WTC11 (cell line): Measurements from ENCODE around the gene CAV2. TPM values are rescaled to one million over a fixed set of nuclear protein-coding genes. Genes with fewer than 3 reads are reported as not detected.

Experiments
- ATAC-seq: fragments of 200-7000 bp; cut with Tn5 transposase; 2 replicates; pipeline ENCODE4 v1.10.0; 2021; ENCODE audit warnings: mild to moderate bottlenecking, moderate library complexity
- CTCF ChIA-PET: fragments of 300-600 bp; sonication (Branson Sonifier 250); formaldehyde crosslinking; loops from one replicate; lab custom pipeline; 2021; ENCODE audit warnings: antibody characterized with exemption; lab: Charles Lee
- POLR2A ChIA-PET: fragments of 350-600 bp; sonication (Branson Sonifier 250); formaldehyde crosslinking; loops from one replicate; lab custom pipeline; 2021; ENCODE audit warnings: antibody characterized with exemption; lab: Charles Lee
- DNase-seq: peaks from one replicate; pipeline ENCODE4 v3.0.0; 2021; ENCODE audit warnings: low spot score
- H3K27ac Mint-ChIP-seq: 2 replicates; pipeline ENCODE4 v1.8.0; 2021; ENCODE audit warnings: mixed read lengths
- H3K27me3 Mint-ChIP-seq: 2 replicates; pipeline ENCODE4 v1.8.0; 2021; ENCODE audit warnings: low read depth, mild to moderate bottlenecking, moderate library complexity, mixed read lengths
- H3K36me3 Mint-ChIP-seq: 2 replicates; pipeline ENCODE4 v1.8.0; 2021; ENCODE audit warnings: mixed read lengths
- H3K4me1 Mint-ChIP-seq: 2 replicates; pipeline ENCODE4 v1.8.0; 2022; ENCODE audit warnings: mixed read lengths
- H3K4me3 Mint-ChIP-seq: 2 replicates; pipeline ENCODE4 v1.8.0; 2021; ENCODE audit warnings: mild to moderate bottlenecking, moderate library complexity, mixed read lengths
- H3K9me3 Mint-ChIP-seq: 2 replicates; pipeline ENCODE4 v1.8.0; 2021; ENCODE audit warnings: mixed read lengths
- ATF1 ChIP-seq: sonication (generic); formaldehyde crosslinking; IDR thresholded peaks from 2 replicates; pipeline ENCODE4 v1.8.1; 2023; ENCODE audit warnings: mild to moderate bottlenecking, moderate library complexity, missing genetic modification reagents
- ATF2 ChIP-seq: sonication (generic); formaldehyde crosslinking; IDR thresholded peaks from 2 replicates; pipeline ENCODE4 v1.8.1; 2022; ENCODE audit warnings: low read depth, missing genetic modification reagents, borderline replicate concordance
- CREB1 ChIP-seq: sonication (generic); formaldehyde crosslinking; IDR thresholded peaks from 2 replicates; pipeline ENCODE4 v1.8.0; 2023; ENCODE audit warnings: mild to moderate bottlenecking, missing genetic modification reagents
- CREM ChIP-seq: sonication (generic); formaldehyde crosslinking; IDR thresholded peaks from 2 replicates; pipeline ENCODE4 v1.8.1; 2022; ENCODE audit warnings: mild to moderate bottlenecking, missing genetic modification reagents, moderate library complexity
- E2F4 ChIP-seq: sonication (generic); formaldehyde crosslinking; IDR thresholded peaks from 2 replicates; pipeline ENCODE4 v1.8.1; 2022; ENCODE audit warnings: low read depth, mild to moderate bottlenecking, moderate library complexity, missing genetic modification reagents, borderline replicate concordance
- ERG ChIP-seq: fragments of 250-450 bp; sonication (Bioruptor Pico); IDR thresholded peaks from 2 replicates; pipeline ENCODE4 v1.8.0; 2021; ENCODE audit warnings: mild to moderate bottlenecking
- ESRRA ChIP-seq: sonication (generic); formaldehyde crosslinking; IDR thresholded peaks from 2 replicates; pipeline ENCODE4 v1.8.1; 2022; ENCODE audit warnings: mild to moderate bottlenecking, missing genetic modification reagents, borderline replicate concordance
- ETV6 ChIP-seq: sonication (generic); formaldehyde crosslinking; IDR thresholded peaks from 2 replicates; pipeline ENCODE4 v1.8.1; 2022; ENCODE audit warnings: mild to moderate bottlenecking, missing genetic modification reagents
- FOXP1 ChIP-seq: sonication (generic); formaldehyde crosslinking; IDR thresholded peaks from 2 replicates; pipeline ENCODE4 v1.8.0; 2022; ENCODE audit warnings: missing genetic modification reagents, mild to moderate bottlenecking, moderate library complexity, borderline replicate concordance
- HMGA2 ChIP-seq: fragments of 250-450 bp; sonication (Bioruptor Pico); IDR thresholded peaks from 2 replicates; pipeline ENCODE4 v1.4.0; 2021; ENCODE audit warnings: mild to moderate bottlenecking, moderate library complexity
- JAZF1 ChIP-seq: fragments of 250-450 bp; sonication (Bioruptor Pico); IDR thresholded peaks from 2 replicates; pipeline ENCODE4 v1.9.0; 2021; ENCODE audit warnings: moderate library complexity, mild to moderate bottlenecking, inconsistent platforms
- JUN ChIP-seq: sonication (generic); formaldehyde crosslinking; IDR thresholded peaks from 2 replicates; pipeline ENCODE4 v1.8.0; 2023; ENCODE audit warnings: mild to moderate bottlenecking, missing genetic modification reagents
- MAX ChIP-seq: sonication (generic); formaldehyde crosslinking; IDR thresholded peaks from 2 replicates; pipeline ENCODE4 v1.8.0; 2022; ENCODE audit warnings: mild to moderate bottlenecking, missing genetic modification reagents
- MXD4 ChIP-seq: fragments of 250-450 bp; sonication (Bioruptor Pico); IDR thresholded peaks from 2 replicates; pipeline ENCODE4 v1.8.0; 2021; ENCODE audit warnings: mild to moderate bottlenecking, moderate library complexity, borderline replicate concordance
- NFE2L1 ChIP-seq: sonication (generic); formaldehyde crosslinking; IDR thresholded peaks from 2 replicates; pipeline ENCODE4 v1.8.1; 2023; ENCODE audit warnings: missing genetic modification reagents
- NFYB ChIP-seq: sonication (generic); formaldehyde crosslinking; conservative IDR thresholded peaks from 2 replicates; pipeline ENCODE4 v1.8.0; 2022; ENCODE audit warnings: low read depth, missing genetic modification reagents
- PREB ChIP-seq: sonication (generic); formaldehyde crosslinking; IDR thresholded peaks from 2 replicates; pipeline ENCODE4 v1.8.1; 2022; ENCODE audit warnings: mild to moderate bottlenecking, missing genetic modification reagents, moderate library complexity, borderline replicate concordance
- SMAD3 ChIP-seq: sonication (generic); formaldehyde crosslinking; IDR thresholded peaks from 2 replicates; pipeline ENCODE4 v1.8.0; 2022; ENCODE audit warnings: missing genetic modification reagents, mild to moderate bottlenecking, borderline replicate concordance
- TEAD1 ChIP-seq: sonication (generic); formaldehyde crosslinking; IDR thresholded peaks from 2 replicates; pipeline ENCODE4 v1.8.0; 2022; ENCODE audit warnings: mild to moderate bottlenecking, missing genetic modification reagents
- TEAD4 ChIP-seq: sonication (generic); formaldehyde crosslinking; IDR thresholded peaks from 2 replicates; pipeline ENCODE4 v1.8.0; 2022; ENCODE audit warnings: mild to moderate bottlenecking, missing genetic modification reagents
- ZBTB43 ChIP-seq: sonication (generic); formaldehyde crosslinking; IDR thresholded peaks from 2 replicates; pipeline ENCODE4 v1.8.1; 2023; ENCODE audit warnings: mild to moderate bottlenecking, missing genetic modification reagents
- ZNF219 ChIP-seq: sonication (generic); formaldehyde crosslinking; IDR thresholded peaks from 2 replicates; pipeline ENCODE4 v1.8.0; 2023; ENCODE audit warnings: missing genetic modification reagents, mild to moderate bottlenecking, borderline replicate concordance
- ZNF263 ChIP-seq: sonication (generic); formaldehyde crosslinking; IDR thresholded peaks from 2 replicates; pipeline ENCODE4 v1.8.1; 2022; ENCODE audit warnings: low read depth, mild to moderate bottlenecking, moderate library complexity, missing genetic modification reagents
- ZNF512 ChIP-seq: sonication (generic); formaldehyde crosslinking; IDR thresholded peaks from 2 replicates; pipeline ENCODE4 v1.8.1; 2022; ENCODE audit warnings: missing genetic modification reagents, borderline replicate concordance
- total RNA-seq: library from RNA; stranded (reverse); gene quantifications from 3 replicates; pipeline ENCODE4 v1.2.3, GENCODE V29; 2021

CAV2 gene
- total RNA-seq, 1 experiment from 2014 or later: 4.3 TPM

GRCh38 chr7:116516324-116516723, 16.8 kb downstream of the CAV2 start:
- ChIA-PET CTCF (interaction anchor here (1.1 kb wide), 1 partner anchor 10 kb away, joined by 6 read pairs; no protein-coding TSS in a partner anchor), POLR2A (no interaction called here)
- no peak for DNase-seq
- no peak for ATAC-seq
- no peak for TF ChIP-seq ZBTB43 (CRISPR knock-in tag)
- no peak for TF ChIP-seq E2F4 (CRISPR knock-in tag)
- no peak for TF ChIP-seq SMAD3 (CRISPR knock-in tag)
- TF ChIP-seq ZNF512 (CRISPR knock-in tag): no peak
- no peak for TF ChIP-seq CREB1
- no peak for TF ChIP-seq ATF1
- TF ChIP-seq ESRRA (CRISPR knock-in tag): no peak
- TF ChIP-seq NFYB (CRISPR knock-in tag): no peak
- no peak for TF ChIP-seq JUN (CRISPR knock-in tag)
- TF ChIP-seq ETV6 (CRISPR knock-in tag): no peak
- no peak for TF ChIP-seq JAZF1 (CRISPR knock-in tag)
- TF ChIP-seq, all 79 proteins: peak for 0
- H3K4me3 Mint-ChIP-seq: no peak overlapping the region
- peaks cover 24% of the 10 kb centered on the region for H3K4me1 Mint-ChIP-seq
- H3K36me3 Mint-ChIP-seq: no peaks in the 10 kb centered on the region
- H3K27ac Mint-ChIP-seq: no peak overlapping the region
- no peaks in the 10 kb centered on the region for H3K27me3 Mint-ChIP-seq
- no peaks in the 10 kb centered on the region for H3K9me3 Mint-ChIP-seq

- Mint-ChIP-seq H3K9me3 (no peaks in the 10 kb centered on the region), H3K36me3 (no peaks in the 10 kb centered on the region), H3K27me3 (no peaks in the 10 kb centered on the region), H3K27ac (no peak overlapping the region), H3K4me3 (no peak overlapping the region), H3K4me1 (peaks cover 34% of the 10 kb centered on the region)
- ChIA-PET CTCF (no interaction called here), POLR2A (no interaction called here)
- TF ChIP-seq MAX (CRISPR knock-in tag) (no peak), NFE2L1 (CRISPR knock-in tag) (no peak), JUN (CRISPR knock-in tag) (no peak), ZNF512 (CRISPR knock-in tag) (no peak)
- ATAC-seq (no peak), DNase-seq (no peak)
Measured at GRCh38 chr7:116517626-116518025, 18.1 kb downstream of the CAV2 start.

- H3K4me3 Mint-ChIP-seq: no peak overlapping the region
- peaks cover 46% of the 10 kb centered on the region for H3K4me1 Mint-ChIP-seq
- H3K9me3 Mint-ChIP-seq: no peaks in the 10 kb centered on the region
- ChIA-PET POLR2A (no interaction called here), CTCF (no interaction called here)
- no peak for ATAC-seq
- DNase-seq: no peak
- H3K27ac Mint-ChIP-seq: no peak overlapping the region
- no peaks in the 10 kb centered on the region for H3K36me3 Mint-ChIP-seq
- H3K27me3 Mint-ChIP-seq: no peaks in the 10 kb centered on the region
- TF ChIP-seq TEAD1 (CRISPR knock-in tag) (no peak), TEAD4 (no peak), HMGA2 (CRISPR knock-in tag) (no peak), ATF2 (CRISPR knock-in tag) (no peak), CREM (CRISPR knock-in tag) (no peak), ZNF263 (CRISPR knock-in tag) (no peak), ERG (CRISPR knock-in tag) (no peak), PREB (CRISPR knock-in tag) (no peak), ZNF219 (CRISPR knock-in tag) (no peak), FOXP1 (no peak), MXD4 (CRISPR knock-in tag) (no peak)
Measured at GRCh38 chr7:116518961-116519360, 19.4 kb downstream of the CAV2 start.
